Fibroblast of lung (primary cell): Measurements from ENCODE around the gene KDM2A.

Experiments used
- CTCF ChIP-seq, 2 donors: IDR thresholded peaks in 1 of 2; conservative IDR thresholded peaks in 1 of 2; 1 replicate in 1 of 2; 2 replicates in 1 of 2; pipeline ENCODE4 v1.5.1; 2011 to 2012; ENCODE audit warnings: low read length in 2 of 2, control low read depth in 1 of 2, inconsistent platforms in 1 of 2, low read depth in 1 of 2, mild to moderate bottlenecking in 1 of 2
- EZH2 ChIP-seq: IDR thresholded peaks from 2 replicates; pipeline ENCODE4 v1.5.1; 2012; ENCODE audit warnings: low read length, control low read depth, mild to moderate bottlenecking; ENCODE audit errors: missing control alignments

DNA sequence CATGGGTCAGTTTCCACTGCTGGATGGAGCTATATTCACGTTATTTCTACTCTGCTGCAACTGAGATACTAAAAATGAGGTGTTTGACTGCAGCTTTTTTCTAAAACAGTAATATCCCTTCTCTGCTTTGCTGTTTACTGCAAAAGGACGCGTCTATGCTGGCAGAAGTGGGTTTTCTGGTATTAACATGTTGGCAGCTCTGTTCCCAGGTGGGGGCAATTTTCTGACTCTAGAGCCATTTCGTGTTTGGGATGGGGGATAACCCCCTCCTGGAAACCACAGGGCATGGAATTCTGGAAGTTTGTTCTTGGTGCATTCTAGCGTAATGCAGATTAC, 152.1 kb downstream of the KDM2A start:
- TF ChIP-seq CTCF (conservative IDR thresholded peaks at IDR 0.05 in 1 of 2, IDR thresholded peaks at IDR 0.05 in 1 of 2; ENCODE audit: low read depth in 1 of 2, low read length in 2 of 2) (no peak), EZH2 (no peak)
